ENCODE data around the gene HNRNPA0. TPM values are rescaled to one million over a fixed set of nuclear protein-coding genes. Genes with fewer than 3 reads are reported as not detected.
A peak's percentile ranks its signal among the peaks of the same experiment; 100 is the strongest.

The HNRNPA0 gene
- total and polyA plus RNA-seq, 2 of the 4 experiments (the other 2 are of a cell fraction): 5.2 to 12.2 TPM

- no peak overlapping the region for H4K5ac ChIP-seq (ENCODE audit: low read depth, low read length)
- no peak overlapping the region for H3K4ac ChIP-seq (ENCODE audit: low read depth, low read length)
- POLR2A ChIA-PET (ENCODE audit: unreplicated experiment): no interaction called here
- TF ChIP-seq BHLHE40 (IDR thresholded peaks at IDR 0.05; ENCODE audit: low read depth, low read length): no peak
- TF ChIP-seq USF2 (IDR thresholded peaks at IDR 0.05; ENCODE audit: low read depth, low read length): no peak
- TF ChIP-seq CTCF (conservative IDR thresholded peaks at IDR 0.05; ENCODE audit: low read depth, low read length): no peak
- no peak for TF ChIP-seq RCOR1 (IDR thresholded peaks at IDR 0.05; ENCODE audit: insufficient replicate concordance, low read length)
- no peak for TF ChIP-seq POLR2A (IDR thresholded peaks at IDR 0.05; ENCODE audit: low read depth, low read length)
- no peak overlapping the region for H3K9ac ChIP-seq (ENCODE audit: low read depth, low read length)
- H3K4me1 ChIP-seq (ENCODE audit: control insufficient read depth, insufficient read depth, low read length): peaks cover 2% of the 10 kb centered on the region; the same call in 1 of the 2 replicates
- BruUV-seq (replicated peaks): no TSS peak
- no peak overlapping the region for H4K8ac ChIP-seq (ENCODE audit: low read depth in 2 of 2, low read length in 2 of 2)
- no peak overlapping the region for H2AK9ac ChIP-seq (replicated peaks; ENCODE audit: low read depth, low read length, poor library complexity)
- H4K91ac ChIP-seq (ENCODE audit: insufficient read depth, low read depth, low read length): no peak overlapping the region
- no peak overlapping the region for H2BK20ac ChIP-seq (ENCODE audit: low read depth, low read length)
- H3K27ac ChIP-seq (ENCODE audit: insufficient read depth, low read length): no peak overlapping the region
- no peak overlapping the region for H2AFZ ChIP-seq (replicated peaks; ENCODE audit: low read length, poor library complexity)
- no peaks in the 10 kb centered on the region for H3K36me3 ChIP-seq (ENCODE audit: control insufficient read depth, insufficient read depth, low read length)
- H2BK15ac ChIP-seq (ENCODE audit: low read depth, low read length): no peak overlapping the region
- peak overlapping the region; percentile 59 for H2BK5ac ChIP-seq (ENCODE audit: low read depth, low read length, poor library complexity, severe bottlenecking)
- no peaks in the 10 kb centered on the region for H3K79me1 ChIP-seq (ENCODE audit: low read depth in 1 of 2, low read length in 2 of 2)
- H3K4me3 ChIP-seq (ENCODE audit: insufficient read depth, low read depth, low read length): no peak overlapping the region
- H3K4me2 ChIP-seq (ENCODE audit: low read depth, low read length): no peak overlapping the region; the same call in 1 of the 2 replicates
- CTCF ChIA-PET: interaction anchor here (1.3 kb wide), 1 partner anchor 16 kb away, joined by 3 read pairs; no protein-coding TSS in a partner anchor
- no peaks in the 10 kb centered on the region for H3K9me1 ChIP-seq (ENCODE audit: insufficient read depth, low read length)
- no peak for DNase-seq
- in situ Hi-C loops (cut with MboI; ENCODE audit: low sequenced_read_pairs) (no loop called here), intact Hi-C loops (cut with micrococcal nuclease) (no loop called here), dilution Hi-C loops (cut with HindIII; ENCODE audit: low sequenced_read_pairs, unreplicated experiment) (no loop called here)
- H2AK5ac ChIP-seq (ENCODE audit: low read depth, low read length): no peak overlapping the region
- no peak overlapping the region for H3K56ac ChIP-seq (ENCODE audit: extremely low read depth, insufficient read depth, low read length)
- WGBS, 2 experiments (ENCODE audit: extremely low coverage in 2 of 2, insufficient read length in 1 of 2): no CpG with 5 or more reads among the region's 2 CpGs
- H3K14ac ChIP-seq (replicated peaks; ENCODE audit: low read depth, low read length): no peak overlapping the region
- peak; percentile 53 for ATAC-seq (ENCODE audit: low read depth)
- no peak overlapping the region for H2BK120ac ChIP-seq (ENCODE audit: low read depth, low read length)
- H3K27me3 ChIP-seq (ENCODE audit: control insufficient read depth, insufficient read depth, low read length): no peaks in the 10 kb centered on the region
- no peak overlapping the region for H3K23ac ChIP-seq (ENCODE audit: low read depth, low read length)
- no peaks in the 10 kb centered on the region for H4K20me1 ChIP-seq (ENCODE audit: insufficient read depth, low read length)
- H3K18ac ChIP-seq (ENCODE audit: low read depth, low read length): no peak overlapping the region
- peaks cover 2% of the 10 kb centered on the region; the same call in 1 of the 2 replicates for H3K9me3 ChIP-seq (ENCODE audit: control insufficient read depth, insufficient read depth, low read length)
Measured at GRCh38 chr5:137714494-137714893, 39.7 kb downstream of the HNRNPA0 start.

Measured in IMR-90 (cell line).